Upper lobe of left lung (tissue), 6 donors: ENCODE data around the gene EID1. TPM values are rescaled to one million over a fixed set of nuclear protein-coding genes. Genes with fewer than 3 reads are reported as not detected.

ENCODE experiments used
- ATAC-seq, 2 donors: fragments of 200-7000 bp; cut with Tn5 transposase; one replicate each; pipeline ENCODE4 v1.9.1; 2022; ENCODE audit warnings: mild to moderate bottlenecking in 2 of 2, moderate library complexity in 2 of 2; ENCODE audit not compliant: low FRiP score in 2 of 2
- DNase-seq, 2 donors: peaks; one replicate each; pipeline ENCODE4 v3.0.0-alpha.2; 2019 to 2020
- H3K27ac ChIP-seq, 4 donors: fragments of 200-600 bp; sonication (generic); one replicate each; pipeline ENCODE4 v1.5.1; 2016 to 2019
- H3K27me3 ChIP-seq, 4 donors: fragments of 200-600 bp; sonication (generic); one replicate each; pipeline ENCODE4 v1.5.1; 2017 to 2019
- H3K36me3 ChIP-seq, 4 donors: fragments of 200-600 bp; sonication (generic); one replicate each; pipeline ENCODE4 v1.5.1; 2016 to 2019
- H3K4me1 ChIP-seq, 4 donors: fragments of 200-600 bp; sonication (generic); one replicate each; pipeline ENCODE4 v1.5.1; 2018 to 2019
- H3K4me3 ChIP-seq, 4 donors: fragments of 200-600 bp; sonication (generic); one replicate each; pipeline ENCODE4 v1.5.1; 2017 to 2019; ENCODE audit warnings: mild to moderate bottlenecking in 2 of 4, moderate library complexity in 1 of 4
- H3K9me3 ChIP-seq, 4 donors: fragments of 200-600 bp; sonication (generic); one replicate each; pipeline ENCODE4 v1.5.1; 2018 to 2019
- CTCF ChIP-seq, 6 experiments: fragments of 450-650 bp in 4 of 6; fragments of 200-600 bp in 2 of 6; sonication (generic) in 2 of 6; IDR thresholded peaks; one replicate each; pipeline ENCODE4 v1.5.1; 2016 to 2019; ENCODE audit warnings: antibody characterized with exemption in 6 of 6
- EP300 ChIP-seq, 4 donors: sonication (generic); formaldehyde crosslinking; IDR thresholded peaks; one replicate each; pipeline ENCODE4 v1.5.1; 2017; ENCODE audit warnings: antibody characterized with exemption in 4 of 4, control low read depth in 2 of 4
- POLR2A ChIP-seq, 4 donors: fragments of 450-650 bp; IDR thresholded peaks; one replicate each; pipeline ENCODE4 v1.5.1; 2016 to 2017; ENCODE audit warnings: antibody characterized with exemption in 4 of 4, mild to moderate bottlenecking in 2 of 4
- POLR2AphosphoS5 ChIP-seq, 2 donors: sonication (generic); formaldehyde crosslinking; IDR thresholded peaks; one replicate each; pipeline ENCODE4 v1.5.1; 2017; ENCODE audit warnings: antibody characterized with exemption in 2 of 2
- WGBS, 2 donors: methylation state at CpG; one replicate each; pipeline ENCODE4 v1.1.5; 2017 to 2018; 5-methylcytosine and 5-hydroxymethylcytosine counted together
- total RNA-seq, 6 donors: library from RNA; depleted of rRNA in 4 of 6; stranded (reverse); fragments of >200 nt in 4 of 6; gene quantifications; one replicate each; pipeline versions ENCODE4 v1.1.0 to v1.2.1, GENCODE V29; 2016 to 2021
- donor health status: DM: no; HTN: no; CAD: no; lungs with moderate emphysema.
- donor health status: DM: no; HTN: yes; CAD: no; lungs with severe emphysema.

Gene EID1
- total RNA-seq, 6 donors from 2014 or later: 56.6 to 147 (median 109) TPM

GRCh38 chr15:48898032-48898431, 20.1 kb downstream of the EID1 start:
- Histone ChIP-seq H3K4me1 (peaks cover 0 to 7% (median 0%) of the 10 kb centered on the region in 4 donors), H3K27me3 (no peaks in the 10 kb centered on the region), H3K36me3 (no peaks in the 10 kb centered on the region), H3K27ac (no peak overlapping the region), H3K4me3 (no peak overlapping the region), H3K9me3 (no peaks in the 10 kb centered on the region)
- DNase-seq: no peak
- TF ChIP-seq POLR2A (IDR thresholded peaks at IDR 0.05): no peak
- no peak for TF ChIP-seq POLR2AphosphoS5 (IDR thresholded peaks at IDR 0.05)
- TF ChIP-seq CTCF (IDR thresholded peaks at IDR 0.05): no peak
- no peak for TF ChIP-seq EP300 (IDR thresholded peaks at IDR 0.05)
- WGBS, 2 donors: 47 to 78% methylated on average over 4 of the region's 4 CpGs
- no peak for ATAC-seq

- TF ChIP-seq CTCF (IDR thresholded peaks at IDR 0.05): no peak
- TF ChIP-seq EP300 (IDR thresholded peaks at IDR 0.05): no peak
- no peak for TF ChIP-seq POLR2A (IDR thresholded peaks at IDR 0.05)
- TF ChIP-seq POLR2AphosphoS5 (IDR thresholded peaks at IDR 0.05): no peak
- ATAC-seq: no peak
- DNase-seq: no peak
- 24 to 38% methylated on average over 2 of the region's 2 CpGs for WGBS, 2 donors
- Histone ChIP-seq H3K27me3 (no peaks in the 10 kb centered on the region), H3K9me3 (no peaks in the 10 kb centered on the region), H3K36me3 (no peaks in the 10 kb centered on the region), H3K4me1 (peaks cover 0 to 7% (median 0%) of the 10 kb centered on the region in 4 donors), H3K27ac (no peak overlapping the region), H3K4me3 (no peak overlapping the region)
Measured at GRCh38 chr15:48898446-48898845, 20.5 kb downstream of the EID1 start.

GRCh38 chr15:48899793-48900192, 21.9 kb downstream of the EID1 start:
- TF ChIP-seq POLR2A (IDR thresholded peaks at IDR 0.05): no peak
- no peak for TF ChIP-seq EP300 (IDR thresholded peaks at IDR 0.05)
- TF ChIP-seq CTCF (IDR thresholded peaks at IDR 0.05): no peak
- 89 to 93% methylated on average over 4 of the region's 4 CpGs for WGBS, 2 donors

GRCh38 chr15:48904758-48905157, 26.8 kb downstream of the EID1 start:
- H3K4me1 ChIP-seq: no peaks in the 10 kb centered on the region
- H3K36me3 ChIP-seq: no peaks in the 10 kb centered on the region
- TF ChIP-seq POLR2A (IDR thresholded peaks at IDR 0.05): no peak
- TF ChIP-seq CTCF (IDR thresholded peaks at IDR 0.05): no peak
- no peak for TF ChIP-seq POLR2AphosphoS5 (IDR thresholded peaks at IDR 0.05)
- TF ChIP-seq EP300 (IDR thresholded peaks at IDR 0.05): no peak
- H3K4me3 ChIP-seq: no peak overlapping the region
- WGBS, 2 donors: 82 to 86% methylated on average over 4 of the region's 4 CpGs
- no peak for ATAC-seq
- no peaks in the 10 kb centered on the region for H3K9me3 ChIP-seq
- no peak overlapping the region for H3K27ac ChIP-seq
- DNase-seq: no peak
- no peaks in the 10 kb centered on the region for H3K27me3 ChIP-seq

More at GRCh38 chr15:48899793-48900192, 21.9 kb downstream of the EID1 start:
- Histone ChIP-seq H3K27me3 (no peaks in the 10 kb centered on the region), H3K27ac (no peak overlapping the region), H3K4me1 (peaks cover 0 to 7% (median 0%) of the 10 kb centered on the region in 4 donors), H3K4me3 (no peak overlapping the region), H3K9me3 (no peaks in the 10 kb centered on the region), H3K36me3 (no peaks in the 10 kb centered on the region)
- DNase-seq (no peak), ATAC-seq (no peak)

GRCh38 chr15:48905216-48905615, 27.3 kb downstream of the EID1 start:
- ATAC-seq: no peak
- no peak overlapping the region for H3K27ac ChIP-seq
- TF ChIP-seq CTCF (IDR thresholded peaks at IDR 0.05): no peak
- no peak for TF ChIP-seq POLR2A (IDR thresholded peaks at IDR 0.05)
- no peak for TF ChIP-seq EP300 (IDR thresholded peaks at IDR 0.05)
- TF ChIP-seq POLR2AphosphoS5 (IDR thresholded peaks at IDR 0.05): no peak

More at GRCh38 chr15:48905216-48905615, 27.3 kb downstream of the EID1 start:
- H3K4me1 ChIP-seq: no peaks in the 10 kb centered on the region
- no peaks in the 10 kb centered on the region for H3K27me3 ChIP-seq
- H3K9me3 ChIP-seq: no peaks in the 10 kb centered on the region
- no peak for DNase-seq
- H3K4me3 ChIP-seq: no peak overlapping the region
- no peaks in the 10 kb centered on the region for H3K36me3 ChIP-seq
